Measurements from ENCODE around the gene FAS.

The FAS gene

DNA sequence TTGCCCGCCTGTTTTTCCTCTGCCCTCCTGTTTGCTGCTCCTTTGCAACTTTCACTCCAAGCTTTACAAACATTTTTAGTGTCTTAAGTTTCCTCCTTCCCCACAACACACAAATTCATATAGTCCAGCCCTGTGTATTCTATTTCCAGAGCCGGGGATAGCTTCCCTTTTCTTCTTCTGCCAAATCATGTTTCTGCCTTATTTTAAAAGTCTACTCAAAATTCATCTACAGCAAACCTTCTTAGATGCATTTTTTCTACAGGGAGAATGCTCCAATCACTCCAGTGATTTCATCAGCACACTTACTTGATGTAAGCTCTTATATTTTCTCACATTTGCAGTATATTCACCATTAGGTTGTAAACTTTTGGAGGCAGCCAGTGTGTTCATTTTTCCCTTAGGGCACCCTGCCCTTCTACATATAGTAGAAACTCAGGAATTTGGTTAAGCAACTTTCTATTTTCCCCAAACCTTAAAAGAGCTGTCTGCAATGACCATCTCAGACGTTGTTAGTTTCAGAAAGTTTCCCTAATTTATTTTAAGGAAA is 25.7 kb upstream of the FAS start:
- TF ChIP-seq EZH2phosphoT487 (IDR thresholded peaks at IDR 0.05; ENCODE audit: borderline replicate concordance), result no peak
- TF ChIP-seq, protein P1, sequence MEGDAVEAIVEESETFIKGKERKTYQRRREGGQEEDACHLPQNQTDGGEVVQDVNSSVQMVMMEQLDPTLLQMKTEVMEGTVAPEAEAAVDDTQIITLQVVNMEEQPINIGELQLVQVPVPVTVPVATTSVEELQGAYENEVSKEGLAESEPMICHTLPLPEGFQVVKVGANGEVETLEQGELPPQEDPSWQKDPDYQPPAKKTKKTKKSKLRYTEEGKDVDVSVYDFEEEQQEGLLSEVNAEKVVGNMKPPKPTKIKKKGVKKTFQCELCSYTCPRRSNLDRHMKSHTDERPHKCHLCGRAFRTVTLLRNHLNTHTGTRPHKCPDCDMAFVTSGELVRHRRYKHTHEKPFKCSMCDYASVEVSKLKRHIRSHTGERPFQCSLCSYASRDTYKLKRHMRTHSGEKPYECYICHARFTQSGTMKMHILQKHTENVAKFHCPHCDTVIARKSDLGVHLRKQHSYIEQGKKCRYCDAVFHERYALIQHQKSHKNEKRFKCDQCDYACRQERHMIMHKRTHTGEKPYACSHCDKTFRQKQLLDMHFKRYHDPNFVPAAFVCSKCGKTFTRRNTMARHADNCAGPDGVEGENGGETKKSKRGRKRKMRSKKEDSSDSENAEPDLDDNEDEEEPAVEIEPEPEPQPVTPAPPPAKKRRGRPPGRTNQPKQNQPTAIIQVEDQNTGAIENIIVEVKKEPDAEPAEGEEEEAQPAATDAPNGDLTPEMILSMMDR (conservative IDR thresholded peaks at IDR 0.05; ENCODE audit: low read length), result no peak
- Histone ChIP-seq H3K9me2 (replicated peaks; ENCODE audit: low read depth, low read length) (no peaks in the 10 kb centered on the region), H3K4me2 (ENCODE audit: low read depth, low read length, poor library complexity, severe bottlenecking) (no peak overlapping the region), H3K27me3 (ENCODE audit: insufficient read depth, low read length, poor library complexity, severe bottlenecking) (peaks cover 5% of the 10 kb centered on the region), H2AFZ (ENCODE audit: low read length) (no peak overlapping the region), H3K4me3 (ENCODE audit: low read length, poor library complexity, severe bottlenecking) (no peak overlapping the region), H3K9ac (ENCODE audit: low read depth, low read length, poor library complexity, severe bottlenecking) (no peak overlapping the region), H3K79me2 (ENCODE audit: insufficient read depth, low read length) (no peaks in the 10 kb centered on the region), H3K36me3 (ENCODE audit: insufficient read depth, low read length) (no peaks in the 10 kb centered on the region), H4K20me1 (ENCODE audit: insufficient read depth, low read length, poor library complexity, severe bottlenecking) (no peaks in the 10 kb centered on the region), H3K4me1 (ENCODE audit: insufficient read depth, low read length, poor library complexity, severe bottlenecking) (peaks cover 10% of the 10 kb centered on the region), H3F3A (ENCODE audit: low read depth) (no peaks in the 10 kb centered on the region), H3K9me3 (ENCODE audit: insufficient read depth, low read depth, low read length) (no peaks in the 10 kb centered on the region)

DNA sequence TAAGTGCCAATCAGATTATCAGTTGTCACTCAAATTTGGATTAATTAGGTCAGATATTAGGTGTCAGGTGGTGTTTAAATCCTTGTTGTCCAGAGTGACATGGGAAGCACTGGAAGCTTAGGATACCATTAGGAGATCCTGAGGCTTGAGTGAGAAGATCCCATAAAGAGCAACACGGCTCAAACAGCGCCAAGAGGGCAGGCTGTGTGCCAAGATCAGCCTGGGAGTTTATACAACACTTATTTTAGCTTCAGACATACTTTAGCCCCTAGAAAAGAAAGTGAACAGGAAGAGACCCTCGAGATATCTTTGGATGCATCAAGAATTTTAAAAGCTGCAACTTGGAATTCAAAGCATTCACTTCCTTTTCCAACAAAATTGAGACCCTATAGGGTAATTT is 23.8 kb upstream of the FAS start:
- Histone ChIP-seq H3K27me3 (ENCODE audit: insufficient read depth, low read length, poor library complexity, severe bottlenecking) (no peaks in the 10 kb centered on the region), H3K4me2 (ENCODE audit: low read depth, low read length, poor library complexity, severe bottlenecking) (no peak overlapping the region), H3F3A (ENCODE audit: low read depth) (no peaks in the 10 kb centered on the region), H3K4me3 (ENCODE audit: low read length, poor library complexity, severe bottlenecking) (no peak overlapping the region), H3K9ac (ENCODE audit: low read depth, low read length, poor library complexity, severe bottlenecking) (no peak overlapping the region), H4K20me1 (ENCODE audit: insufficient read depth, low read length, poor library complexity, severe bottlenecking) (no peaks in the 10 kb centered on the region), H3K36me3 (ENCODE audit: insufficient read depth, low read length) (no peaks in the 10 kb centered on the region), H3K9me3 (ENCODE audit: insufficient read depth, low read depth, low read length) (no peaks in the 10 kb centered on the region), H2AFZ (ENCODE audit: low read length) (no peak overlapping the region), H3K79me2 (ENCODE audit: insufficient read depth, low read length) (no peaks in the 10 kb centered on the region), H3K9me2 (replicated peaks; ENCODE audit: low read depth, low read length) (no peaks in the 10 kb centered on the region), H3K4me1 (ENCODE audit: insufficient read depth, low read length, poor library complexity, severe bottlenecking) (peaks cover 8% of the 10 kb centered on the region)
- TF ChIP-seq EZH2phosphoT487 (IDR thresholded peaks at IDR 0.05; ENCODE audit: borderline replicate concordance), result no peak
- TF ChIP-seq, protein P1 (conservative IDR thresholded peaks at IDR 0.05; ENCODE audit: low read length), result no peak

DNA sequence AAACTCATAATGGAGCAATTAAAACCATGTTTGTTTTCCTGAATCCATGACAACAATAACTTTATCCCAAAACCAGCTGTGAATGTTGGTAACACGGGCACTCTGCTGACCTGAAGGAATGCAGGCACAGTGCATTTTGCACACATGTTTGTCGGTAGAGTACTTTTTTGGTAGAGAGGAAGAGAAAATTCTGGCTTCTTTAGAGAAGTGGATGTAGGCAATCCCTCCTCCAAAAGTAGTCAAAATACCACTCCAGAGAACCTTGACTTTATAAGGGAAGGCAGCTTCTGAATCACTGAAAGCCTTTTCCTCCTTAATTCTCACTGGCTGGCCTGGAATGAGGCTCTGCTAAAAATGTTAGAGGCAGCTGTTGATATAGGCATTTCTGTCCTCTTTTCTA is 22.2 kb upstream of the FAS start:
- H4K20me1 ChIP-seq (ENCODE audit: insufficient read depth, low read length, poor library complexity, severe bottlenecking), result no peaks in the 10 kb centered on the region
- no peaks in the 10 kb centered on the region for H3K4me1 ChIP-seq (ENCODE audit: insufficient read depth, low read length, poor library complexity, severe bottlenecking)
- no peaks in the 10 kb centered on the region for H3K9me2 ChIP-seq (replicated peaks; ENCODE audit: low read depth, low read length)
- H3K4me2 ChIP-seq (ENCODE audit: low read depth, low read length, poor library complexity, severe bottlenecking), result no peak overlapping the region
- no peak overlapping the region for H3K9ac ChIP-seq (ENCODE audit: low read depth, low read length, poor library complexity, severe bottlenecking)
- no peaks in the 10 kb centered on the region for H3K79me2 ChIP-seq (ENCODE audit: insufficient read depth, low read length)
- no peaks in the 10 kb centered on the region for H3F3A ChIP-seq (ENCODE audit: low read depth)
- TF ChIP-seq EZH2phosphoT487 (IDR thresholded peaks at IDR 0.05; ENCODE audit: borderline replicate concordance), result no peak
- TF ChIP-seq, protein P1 (conservative IDR thresholded peaks at IDR 0.05; ENCODE audit: low read length), result no peak
- H3K4me3 ChIP-seq (ENCODE audit: low read length, poor library complexity, severe bottlenecking), result no peak overlapping the region
- H3K36me3 ChIP-seq (ENCODE audit: insufficient read depth, low read length), result no peaks in the 10 kb centered on the region
- no peaks in the 10 kb centered on the region for H3K9me3 ChIP-seq (ENCODE audit: insufficient read depth, low read depth, low read length)
- no peak overlapping the region for H2AFZ ChIP-seq (ENCODE audit: low read length)
- no peaks in the 10 kb centered on the region for H3K27me3 ChIP-seq (ENCODE audit: insufficient read depth, low read length, poor library complexity, severe bottlenecking)

Data from Loucy (cell line).